A549 (cell line): ENCODE measurements around the gene EPS8L3. TPM values are rescaled to one million over a fixed set of nuclear protein-coding genes. Genes with fewer than 3 reads are reported as not detected.

Experiments
- ATAC-seq, 2 experiments: fragments of 200-7000 bp in 1 of 2; fragments of >200 bp in 1 of 2; cut with Nextera tagmentation in 1 of 2; cut with Tn5 transposase in 1 of 2; 3 replicates each; pipeline versions ENCODE4 v1.8.0 to v1.9.1; 2018 to 2020; ENCODE audit warnings: mild to moderate bottlenecking in 1 of 2, moderate library complexity in 1 of 2
- CTCF ChIA-PET: fragments of 300-600 bp; sonication (Branson Sonifier 250); formaldehyde crosslinking; extraction: SDS; loops from one replicate; lab custom pipeline; 2021; ENCODE audit warnings: antibody characterized with exemption, inconsistent platforms; lab: Yijun Ruan, JAX
- POLR2A ChIA-PET: fragments of 350-600 bp; formaldehyde crosslinking; extraction: SDS; loops from one replicate; lab custom pipeline; 2021; ENCODE audit warnings: antibody characterized with exemption, inconsistent platforms; lab: Yijun Ruan, JAX
- DNase-seq, 2 experiments: peaks; one replicate each; pipeline versions ENCODE4 v3.0.0 to v3.0.0-alpha.2; 2011 to 2016; ENCODE audit warnings: low read depth in 1 of 2, low spot score in 1 of 2
- FAIRE-seq: peaks from 2 replicates; lab custom pipeline; 2011; peaks lifted over from hg19 to GRCh38; lab: Jason Lieb, UNC
- H3K27ac ChIP-seq, 2 experiments: fragments of >200 bp; sonication (Bioruptor Twin); formaldehyde crosslinking; 3 replicates each; pipeline ENCODE4 v1.5.1; 2016 to 2017
- H3K4me1 ChIP-seq: fragments of >200 bp; sonication (Bioruptor Twin); formaldehyde crosslinking; 3 replicates; pipeline ENCODE4 v1.6.1; 2016
- H3K4me2 ChIP-seq: fragments of >200 bp; sonication (Bioruptor Twin); formaldehyde crosslinking; 3 replicates; pipeline ENCODE4 v1.6.1; 2016
- H3K4me3 ChIP-seq: fragments of >200 bp; sonication (Bioruptor Twin); formaldehyde crosslinking; 3 replicates; pipeline ENCODE4 v1.5.1; 2016
- H3K9me3 ChIP-seq: fragments of >200 bp; sonication (Bioruptor Twin); formaldehyde crosslinking; 3 replicates; pipeline ENCODE4 v1.6.1; 2016
- CHD4 ChIP-seq: fragments of 200-600 bp; sonication (generic); IDR thresholded peaks from 2 replicates; pipeline ENCODE4 v1.6.1; 2016; ENCODE audit warnings: antibody characterized with exemption, mild to moderate bottlenecking, borderline replicate concordance
- EHF ChIP-seq: fragments of 250-450 bp; sonication (Bioruptor Pico); IDR thresholded peaks from 2 replicates; pipeline ENCODE4 v1.5.0; 2020; ENCODE audit warnings: mild to moderate bottlenecking
- EP300 ChIP-seq, 2 experiments: fragments of >200 bp; sonication (Bioruptor Twin); formaldehyde crosslinking; IDR thresholded peaks; 2 replicates in 1 of 2; 3 replicates in 1 of 2; pipeline ENCODE4 v1.6.1; 2016 to 2017
- FOSB ChIP-seq: fragments of 250-450 bp; sonication (Bioruptor Pico); IDR thresholded peaks from 2 replicates; pipeline ENCODE4 v1.5.0; 2020; ENCODE audit warnings: mild to moderate bottlenecking, moderate library complexity
- FOXS1 ChIP-seq: fragments of 250-450 bp; sonication (Bioruptor Pico); IDR thresholded peaks from 2 replicates; pipeline ENCODE4 v1.5.0; 2020; ENCODE audit warnings: mild to moderate bottlenecking, moderate library complexity
- GATA3 ChIP-seq: IDR thresholded peaks from 2 replicates; pipeline ENCODE4 v1.6.1; 2012; ENCODE audit warnings: borderline replicate concordance
- HEYL ChIP-seq: fragments of 250-450 bp; sonication (Bioruptor Pico); IDR thresholded peaks from 2 replicates; pipeline ENCODE4 v1.8.0; 2021; ENCODE audit warnings: mild to moderate bottlenecking, moderate library complexity
- HMGXB4 ChIP-seq: fragments of 250-450 bp; sonication (Bioruptor Pico); IDR thresholded peaks from 2 replicates; pipeline ENCODE4 v1.5.0; 2021; ENCODE audit warnings: mild to moderate bottlenecking, moderate library complexity, borderline replicate concordance
- HOXB5 ChIP-seq: fragments of 250-450 bp; sonication (Bioruptor Pico); IDR thresholded peaks from 2 replicates; pipeline ENCODE4 v1.5.0; 2020; ENCODE audit warnings: mild to moderate bottlenecking, moderate library complexity
- JUN ChIP-seq, 2 experiments: fragments of >200 bp; sonication (Bioruptor Twin); formaldehyde crosslinking; IDR thresholded peaks; 2 replicates in 1 of 2; 3 replicates in 1 of 2; pipeline ENCODE4 v1.6.1; 2016 to 2017
- JUNB ChIP-seq: fragments of >200 bp; sonication (Bioruptor Twin); formaldehyde crosslinking; IDR thresholded peaks from 2 replicates; pipeline ENCODE4 v1.6.1; 2016
- KDM1A ChIP-seq: fragments of 200-600 bp; sonication (generic); IDR thresholded peaks from 2 replicates; pipeline ENCODE4 v1.6.1; 2016; ENCODE audit warnings: low read depth, mild to moderate bottlenecking
- NFE2L2 ChIP-seq: fragments of 150-350 bp; conservative IDR thresholded peaks from 2 replicates; pipeline ENCODE4 v1.6.1; 2014; ENCODE audit warnings: low read length
- NR3C1 ChIP-seq: fragments of >200 bp; sonication (Bioruptor Twin); formaldehyde crosslinking; IDR thresholded peaks from 3 replicates; pipeline ENCODE4 v1.6.1; 2017
- POLR2A ChIP-seq: IDR thresholded peaks from 2 replicates; pipeline ENCODE4 v1.6.1; 2012; ENCODE audit warnings: mild to moderate bottlenecking, low read length
- RAD21 ChIP-seq, 2 experiments: fragments of >200 bp in 1 of 2; sonication (Bioruptor Twin) in 1 of 2; formaldehyde crosslinking in 1 of 2; IDR thresholded peaks in 1 of 2; conservative IDR thresholded peaks in 1 of 2; 2 replicates in 1 of 2; 3 replicates in 1 of 2; pipeline ENCODE4 v1.6.1; 2012 to 2018; ENCODE audit warnings: inconsistent platforms in 1 of 2
- RCOR1 ChIP-seq: fragments of 150-350 bp; IDR thresholded peaks from 2 replicates; pipeline ENCODE4 v1.6.1; 2014; ENCODE audit warnings: antibody characterized with exemption, low read length, low read depth
- RFX5 ChIP-seq: fragments of 450-650 bp; IDR thresholded peaks from 2 replicates; pipeline ENCODE4 v1.7.1; 2014; ENCODE audit warnings: antibody characterized with exemption, mild to moderate bottlenecking, moderate library complexity
- RNF2 ChIP-seq: fragments of 200-600 bp; sonication (generic); IDR thresholded peaks from 2 replicates; pipeline ENCODE4 v1.6.1; 2016; ENCODE audit warnings: low read depth, mild to moderate bottlenecking, antibody characterized with exemption, moderate library complexity, borderline replicate concordance
- SREBF2 ChIP-seq: fragments of 450-650 bp; IDR thresholded peaks from 2 replicates; pipeline ENCODE4 v1.6.1; 2014; ENCODE audit warnings: mild to moderate bottlenecking, moderate library complexity
- TFCP2L1 ChIP-seq: fragments of 250-450 bp; sonication (Bioruptor Pico); IDR thresholded peaks from 2 replicates; pipeline ENCODE4 v1.5.0; 2021; ENCODE audit warnings: mild to moderate bottlenecking
- ZC3H11A ChIP-seq: fragments of 450-650 bp; IDR thresholded peaks from 2 replicates; pipeline ENCODE4 v1.6.1; 2014; ENCODE audit warnings: antibody characterized with exemption, mild to moderate bottlenecking
- ZFP36 ChIP-seq: fragments of 450-650 bp; IDR thresholded peaks from 2 replicates; pipeline ENCODE4 v1.6.1; 2014; ENCODE audit warnings: borderline replicate concordance; ENCODE audit not compliant: partially characterized antibody
- ZNF302 ChIP-seq: fragments of 250-450 bp; sonication (Bioruptor Pico); IDR thresholded peaks from 2 replicates; pipeline ENCODE4 v1.9.0; 2021; ENCODE audit warnings: inconsistent platforms, mild to moderate bottlenecking, moderate library complexity
- ZSCAN20 ChIP-seq: fragments of 250-450 bp; sonication (Bioruptor Pico); IDR thresholded peaks from 2 replicates; pipeline ENCODE4 v1.8.0; 2022; ENCODE audit warnings: mild to moderate bottlenecking, moderate library complexity
- whole genome bisulfite sequencing: methylation state at CpG from one replicate; pipeline ENCODE4 v1.1.6; 2017; ENCODE audit errors: missing lambda C conversion rate; 5-methylcytosine and 5-hydroxymethylcytosine counted together
- polyA plus RNA-seq, 4 experiments: library from polyadenylated mRNA; depleted of rRNA in 3 of 4; stranded (reverse); fragments of >200 nt; fragmentation: RNase III in 1 of 4; extraction: RNeasy Plus Mini Kit Qiagen cat#74134 plus additional on column Dnase treatment in 1 of 4; gene quantifications; 2 replicates in 3 of 4; 3 replicates in 1 of 4; pipeline ENCODE4 v1.2.3, GENCODE V29; 2011 to 2017
- TF ChIP-seq, protein P1 (sequence below): IDR thresholded peaks from 2 replicates; pipeline ENCODE4 v1.6.1; 2012
- TF ChIP-seq, protein P2 (sequence below): fragments of >200 bp; sonication (Bioruptor Twin); formaldehyde crosslinking; IDR thresholded peaks from 3 replicates; pipeline ENCODE4 v1.6.1; 2016
- TF ChIP-seq, protein P3 (sequence below): fragments of 250-450 bp; sonication (Bioruptor Pico); IDR thresholded peaks from 2 replicates; pipeline ENCODE4 v1.5.0; 2020; ENCODE audit warnings: low read depth, mild to moderate bottlenecking, moderate library complexity

EPS8L3 gene
- polyA plus RNA-seq, 2 of the 4 experiments (the other 2 are of a cell fraction) = 3.3 to 5.1 TPM

DNA sequence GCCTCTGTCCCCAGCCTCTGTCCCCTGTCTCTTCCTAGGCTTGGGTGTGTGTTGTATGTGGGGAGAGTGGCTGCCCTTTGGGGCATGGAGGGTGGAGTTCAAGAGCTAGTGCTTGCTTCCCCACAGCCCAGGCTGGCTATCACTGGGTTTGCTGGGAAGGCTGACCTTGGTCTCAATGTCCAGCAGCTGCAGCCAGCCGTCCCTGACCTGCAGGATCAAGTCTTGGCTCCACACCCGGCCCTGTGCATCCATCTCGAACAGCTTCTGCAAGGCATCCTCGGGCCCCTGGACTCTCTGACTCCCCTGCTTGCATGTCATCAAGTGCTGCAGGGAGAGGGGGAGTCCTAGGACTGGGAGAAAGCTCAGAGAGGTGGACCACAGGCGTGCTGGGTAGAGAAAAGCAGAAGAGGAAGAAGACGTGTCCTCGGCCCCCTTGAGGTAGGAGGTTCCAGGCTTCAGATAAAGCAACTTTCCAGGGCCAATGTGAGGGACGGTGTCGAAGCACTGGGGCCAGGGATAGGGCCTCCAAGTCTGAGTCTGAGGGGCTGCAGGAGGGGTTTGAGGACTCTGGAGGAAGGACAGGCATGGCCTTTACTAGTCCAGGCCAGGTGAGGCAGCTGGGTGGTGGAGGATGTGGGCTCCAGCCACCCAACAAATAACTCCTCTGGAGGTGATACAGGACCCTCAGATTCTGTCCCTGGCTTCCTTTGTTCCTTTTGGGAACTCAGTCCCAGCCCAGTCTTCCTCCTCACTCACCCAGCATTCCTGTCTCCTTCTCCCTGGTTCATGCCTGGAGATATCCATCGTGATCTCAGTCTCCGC, 4.0 kb downstream of the EPS8L3 start:
- DNase-seq (no peak), FAIRE-seq (no peak), ATAC-seq (no peak)
- CTCF ChIA-PET = interaction anchor here (0.7 to 2.5 kb wide), 6 partner anchors 10 to 225 kb away, joined by 3 to 14 read pairs (median 6); partner anchors contain the start of gene AHCYL1
- TF ChIP-seq, protein P1, sequence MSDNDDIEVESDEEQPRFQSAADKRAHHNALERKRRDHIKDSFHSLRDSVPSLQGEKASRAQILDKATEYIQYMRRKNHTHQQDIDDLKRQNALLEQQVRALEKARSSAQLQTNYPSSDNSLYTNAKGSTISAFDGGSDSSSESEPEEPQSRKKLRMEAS = no peak
- TF ChIP-seq RAD21 (conservative IDR thresholded peaks at IDR 0.05 in 1 of 2, IDR thresholded peaks at IDR 0.05 in 1 of 2) (no peak), JUN (IDR thresholded peaks at IDR 0.05) (no peak)
- no peak overlapping the region for H3K27ac ChIP-seq
- H3K9me3 ChIP-seq = no peaks in the 10 kb centered on the region
- no peak overlapping the region for H3K4me3 ChIP-seq
- WGBS = 77% methylated on average over 8 of the region's 11 CpGs
- H3K4me2 ChIP-seq = no peak overlapping the region
- H3K4me1 ChIP-seq = peaks cover 18% of the 10 kb centered on the region
- POLR2A ChIA-PET = no interaction called here

GRCh38 chr1:109757936-109758786, 5.6 kb downstream of the EPS8L3 start:
- 84% methylated on average over 11 of the region's 13 CpGs for WGBS
- Histone ChIP-seq H3K4me3 (no peak overlapping the region), H3K4me1 (peaks cover 5% of the 10 kb centered on the region), H3K4me2 (no peak overlapping the region), H3K9me3 (no peaks in the 10 kb centered on the region), H3K27ac (no peak overlapping the region)
- CTCF ChIA-PET = interaction anchor here (1.1 to 2.3 kb wide), 4 partner anchors 19 to 226 kb away, joined by 4 to 8 read pairs (median 7); partner anchors contain the start of gene AHCYL1
- TF ChIP-seq TFCP2L1 (CRISPR knock-in tag) (no peak), GATA3 (no peak), NFE2L2 (no peak), RAD21 (conservative IDR thresholded peaks at IDR 0.05 in 1 of 2, IDR thresholded peaks at IDR 0.05 in 1 of 2) (no peak), JUNB (no peak), EHF (CRISPR knock-in tag) (no peak), POLR2A (no peak), RNF2 (no peak), JUN (IDR thresholded peaks at IDR 0.05) (no peak), CHD4 (no peak), NR3C1 (no peak), FOSB (no peak), ZSCAN20 (no peak), ZFP36 (no peak), ZNF302 (no peak), KDM1A (no peak)
- TF ChIP-seq, protein P2, sequence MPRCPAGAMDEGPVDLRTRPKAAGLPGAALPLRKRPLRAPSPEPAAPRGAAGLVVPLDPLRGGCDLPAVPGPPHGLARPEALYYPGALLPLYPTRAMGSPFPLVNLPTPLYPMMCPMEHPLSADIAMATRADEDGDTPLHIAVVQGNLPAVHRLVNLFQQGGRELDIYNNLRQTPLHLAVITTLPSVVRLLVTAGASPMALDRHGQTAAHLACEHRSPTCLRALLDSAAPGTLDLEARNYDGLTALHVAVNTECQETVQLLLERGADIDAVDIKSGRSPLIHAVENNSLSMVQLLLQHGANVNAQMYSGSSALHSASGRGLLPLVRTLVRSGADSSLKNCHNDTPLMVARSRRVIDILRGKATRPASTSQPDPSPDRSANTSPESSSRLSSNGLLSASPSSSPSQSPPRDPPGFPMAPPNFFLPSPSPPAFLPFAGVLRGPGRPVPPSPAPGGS = no peak
- DNase-seq (no peak), FAIRE-seq (no peak), ATAC-seq (no peak)
- POLR2A ChIA-PET = no interaction called here

DNA sequence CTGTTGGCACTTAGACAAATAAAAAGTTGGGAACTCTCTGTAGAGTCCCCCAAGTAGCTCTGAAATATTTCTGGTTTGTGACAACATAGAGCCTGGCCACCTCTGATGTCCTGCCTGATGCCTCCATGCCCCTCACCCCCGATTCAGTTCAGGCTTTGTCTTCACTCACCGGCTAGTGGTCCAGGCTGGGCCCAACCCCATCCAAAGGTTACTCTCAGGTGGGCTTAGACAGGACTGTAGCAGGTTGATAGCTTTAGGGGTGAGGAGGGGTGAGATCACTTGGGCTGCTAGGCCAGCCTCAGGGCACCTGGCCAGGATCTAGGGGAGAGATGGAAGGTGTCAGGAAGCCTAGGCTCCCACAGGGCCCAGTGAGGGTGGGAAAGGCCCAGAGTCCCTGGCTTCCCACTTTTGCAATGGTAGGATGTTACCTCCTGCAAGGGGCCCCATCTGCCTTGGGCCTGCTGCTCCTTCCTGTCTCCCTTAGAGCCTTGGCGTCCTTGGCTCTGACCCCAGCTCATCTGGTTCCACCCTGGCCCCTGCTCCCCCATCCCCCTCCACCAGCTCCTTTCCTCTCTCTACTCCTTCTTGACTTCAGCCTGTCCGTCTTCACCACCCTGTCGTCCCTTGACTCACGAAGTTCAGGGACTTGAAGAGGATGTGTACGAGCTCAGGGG, 6.7 kb downstream of the EPS8L3 start:
- ATAC-seq = no peak
- no peak for FAIRE-seq
- 76% methylated on average over 7 of the region's 7 CpGs for WGBS
- TF ChIP-seq, protein P3, sequence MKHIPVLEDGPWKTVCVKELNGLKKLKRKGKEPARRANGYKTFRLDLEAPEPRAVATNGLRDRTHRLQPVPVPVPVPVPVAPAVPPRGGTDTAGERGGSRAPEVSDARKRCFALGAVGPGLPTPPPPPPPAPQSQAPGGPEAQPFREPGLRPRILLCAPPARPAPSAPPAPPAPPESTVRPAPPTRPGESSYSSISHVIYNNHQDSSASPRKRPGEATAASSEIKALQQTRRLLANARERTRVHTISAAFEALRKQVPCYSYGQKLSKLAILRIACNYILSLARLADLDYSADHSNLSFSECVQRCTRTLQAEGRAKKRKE (CRISPR knock-in tag) = no peak
- no peak for TF ChIP-seq HOXB5 (CRISPR knock-in tag)
- TF ChIP-seq EP300 (IDR thresholded peaks at IDR 0.05) = no peak
- TF ChIP-seq HEYL = no peak
- TF ChIP-seq RFX5 = no peak
- no peak for TF ChIP-seq JUN (IDR thresholded peaks at IDR 0.05)
- TF ChIP-seq CHD4 = no peak
- no peak for TF ChIP-seq ZNF302
- no peak for TF ChIP-seq ZSCAN20
- no peak for TF ChIP-seq HMGXB4 (CRISPR knock-in tag)
- no peak for TF ChIP-seq FOXS1 (CRISPR knock-in tag)
- no peak for TF ChIP-seq RCOR1
- no peak for TF ChIP-seq SREBF2
- no peak for TF ChIP-seq FOSB
- no peak for TF ChIP-seq ZC3H11A
- no peak for TF ChIP-seq GATA3
- H3K4me1 ChIP-seq = no peaks in the 10 kb centered on the region
- no peaks in the 10 kb centered on the region for H3K9me3 ChIP-seq
- no peak for DNase-seq
- no peak overlapping the region for H3K4me3 ChIP-seq
- no peak overlapping the region for H3K27ac ChIP-seq
- H3K4me2 ChIP-seq = no peak overlapping the region
- POLR2A ChIA-PET = no interaction called here
- CTCF ChIA-PET = interaction anchor here (0.7 to 1.8 kb wide), 5 partner anchors 16 to 227 kb away, joined by 3 to 8 read pairs (median 4); partner anchors contain the start of gene AHCYL1
